NCI-H146 treated with DMSO at 0.1 percent for 48 hours (cell line): ENCODE measurements around the gene DLGAP3.
"Not testable (repeated sequence)": the region's sequence is repeated elsewhere in the genome, so short reads cannot be mapped to it uniquely, and the experiment has no call there.

Experiments used
- DNase-seq: peaks from one replicate; lab custom pipeline; 2025; ENCODE audit not compliant: unreplicated experiment; lab: John Stamatoyannopoulos, UW

DLGAP3 gene

DNA sequence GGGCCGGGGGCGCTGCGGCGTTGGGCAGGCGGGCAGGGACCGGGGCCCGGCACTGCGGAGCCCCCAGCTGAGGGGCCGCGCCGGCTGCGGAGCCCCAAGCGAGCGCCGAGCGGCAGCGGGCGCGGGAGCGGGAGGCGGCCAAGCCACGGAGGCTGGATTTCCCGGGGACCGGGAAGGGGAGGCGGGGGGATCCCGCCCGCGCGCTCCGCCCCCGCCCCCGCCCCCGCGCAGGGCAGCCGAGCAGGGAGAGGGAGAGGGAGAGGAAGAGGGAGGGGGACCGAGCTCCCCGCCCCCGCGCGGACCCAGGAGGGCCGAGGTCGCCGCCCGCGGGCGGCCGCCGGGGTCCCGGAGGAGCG is at the start of gene DLGAP3:
DLGAP3 (minus strand) TSS at position 154 of the 356 bp plus-strand sequence. CDS start 24,267 bp downstream, outside the sequence.
- peak; percentile 1 for DNase-seq

GRCh38 chr1:34978921-34979320 is 49.5 kb upstream of the DLGAP3 start:
- no peak for DNase-seq

DNA sequence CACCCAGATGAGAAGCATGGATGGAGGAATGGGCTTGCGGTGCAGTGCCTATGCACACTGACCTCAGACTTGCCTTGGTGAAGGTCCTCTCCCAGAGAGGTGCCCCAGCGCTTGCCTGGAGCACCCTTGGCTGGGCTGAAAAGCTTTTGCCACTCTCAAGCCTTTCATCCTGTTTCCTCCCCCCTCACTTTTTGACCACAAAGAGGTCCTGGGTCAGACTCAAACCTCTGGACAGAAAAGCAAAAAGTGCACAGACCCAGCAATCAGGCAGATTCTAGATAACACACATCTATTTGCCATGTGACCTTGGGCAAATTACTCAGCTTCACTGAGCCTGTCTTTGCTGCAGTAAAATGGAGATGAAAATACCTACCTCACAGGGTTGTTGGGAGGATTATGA is 48.4 kb upstream of the DLGAP3 start:
- no peak for DNase-seq

DNA sequence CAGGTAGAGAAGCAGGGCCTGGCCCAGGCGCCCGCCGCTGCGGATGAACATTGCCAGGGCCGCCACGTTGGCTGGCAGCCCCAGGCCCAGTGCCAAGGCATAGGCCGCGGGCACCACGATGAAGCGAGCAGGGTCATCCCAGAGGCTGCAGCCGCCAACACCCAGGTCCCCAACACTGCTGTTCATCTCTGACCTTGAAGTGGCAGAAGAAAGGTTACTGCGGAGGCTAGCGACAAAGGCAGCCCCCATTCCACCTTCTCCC is 47.7 kb upstream of the DLGAP3 start:
- DNase-seq, result no peak

GRCh38 chr1:34976384-34977209 is 47.1 kb upstream of the DLGAP3 start:
- DNase-seq, result no peak

DNA sequence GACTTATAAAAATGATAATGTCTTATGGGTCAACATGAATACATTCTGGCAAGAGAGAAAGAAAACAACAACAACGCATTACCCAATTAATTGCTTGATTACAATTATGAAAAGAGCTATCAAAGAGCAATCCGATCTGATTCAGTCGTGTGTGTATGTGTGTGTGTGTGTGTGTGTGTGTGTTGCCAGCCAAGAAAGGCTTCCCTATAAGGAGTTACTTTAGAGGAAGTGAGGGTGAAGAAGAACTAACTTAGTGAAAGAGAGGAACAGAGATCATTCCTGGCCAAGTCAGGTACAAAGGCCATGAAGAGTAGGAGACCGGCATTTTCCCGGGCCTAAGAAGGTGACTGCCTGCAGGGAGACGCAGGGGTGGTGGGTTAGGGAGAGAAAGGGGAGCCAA is 46.3 kb upstream of the DLGAP3 start:
- DNase-seq, result no peak

- no peak for DNase-seq
These were observed 45.9 kb upstream of the DLGAP3 start for GRCh38 chr1:34975338-34975737.

GRCh38 chr1:34974626-34975025 is 45.2 kb upstream of the DLGAP3 start:
- DNase-seq, result no peak

DNA sequence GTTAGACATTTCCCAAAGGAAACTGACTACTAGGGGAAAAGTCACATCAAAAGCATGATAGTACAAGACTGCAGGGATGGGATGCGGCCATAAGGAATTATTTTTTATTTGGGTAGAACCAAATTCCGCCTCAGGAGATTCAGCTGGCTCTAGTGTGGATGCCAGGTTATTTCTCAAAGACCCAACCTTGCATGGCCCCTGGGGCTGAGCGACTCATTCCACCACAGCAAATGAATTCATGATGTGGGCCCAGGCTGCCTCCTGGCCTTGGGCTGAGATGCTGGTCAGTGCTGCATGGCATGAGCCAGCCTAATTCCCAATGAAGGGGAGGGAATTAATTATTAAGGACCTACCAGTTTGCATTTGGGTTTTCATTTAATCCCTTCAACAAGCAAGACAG is 43.9 kb upstream of the DLGAP3 start:
- DNase-seq, result no peak

- DNase-seq, result peak; percentile 32
These were observed 41.4 kb upstream of the DLGAP3 start for GRCh38 chr1:34970829-34971228.

DNA sequence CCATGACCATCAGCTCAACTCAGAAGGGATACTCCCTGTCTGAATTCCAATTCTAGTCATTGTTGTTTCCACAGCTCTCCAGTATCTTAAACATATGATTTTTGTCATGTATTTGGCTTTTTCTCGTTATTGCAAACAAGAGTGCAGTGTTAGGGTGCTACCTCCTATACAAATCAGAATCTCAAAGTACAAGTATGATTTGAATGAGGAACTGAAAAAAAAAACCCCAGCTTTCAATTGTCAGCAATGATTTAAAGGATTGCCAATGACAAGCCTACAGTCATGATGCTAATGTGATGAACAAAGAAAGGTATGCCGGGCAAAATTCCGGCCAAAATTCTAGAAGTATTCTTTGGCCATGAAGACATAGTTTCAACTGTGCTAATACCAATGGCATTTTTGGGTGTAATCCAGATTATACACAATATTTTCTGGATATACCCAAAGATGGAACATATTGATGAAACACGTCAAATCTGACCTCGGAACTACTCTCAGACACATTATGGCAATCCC is 40.8 kb upstream of the DLGAP3 start:
- DNase-seq, result no peak

DNA sequence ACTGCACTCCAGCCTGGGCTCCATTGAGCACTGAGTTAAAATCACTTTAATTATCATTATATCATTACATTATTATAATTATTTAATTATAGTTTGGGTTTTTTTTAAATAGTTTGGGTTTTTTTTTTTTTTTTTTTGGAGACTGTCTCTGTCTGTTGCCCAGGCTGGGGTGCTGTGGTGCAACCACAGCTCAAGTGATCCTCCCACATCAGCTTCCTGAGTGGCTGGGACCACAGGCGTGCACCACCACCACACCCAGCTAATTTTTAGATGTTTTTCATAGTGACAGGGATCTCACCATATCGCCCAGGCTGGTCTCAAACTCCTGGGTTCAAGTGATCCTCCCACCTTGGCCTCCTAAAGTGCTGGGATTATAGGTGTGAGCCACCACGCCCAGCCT is 38.8 kb upstream of the DLGAP3 start:
- not testable (repeated sequence) for DNase-seq

GRCh38 chr1:34967672-34968071 is 38.2 kb upstream of the DLGAP3 start:
- not testable (repeated sequence) for DNase-seq

- DNase-seq, result no peak
These were observed 36.1 kb upstream of the DLGAP3 start for GRCh38 chr1:34965597-34965996.

DNA sequence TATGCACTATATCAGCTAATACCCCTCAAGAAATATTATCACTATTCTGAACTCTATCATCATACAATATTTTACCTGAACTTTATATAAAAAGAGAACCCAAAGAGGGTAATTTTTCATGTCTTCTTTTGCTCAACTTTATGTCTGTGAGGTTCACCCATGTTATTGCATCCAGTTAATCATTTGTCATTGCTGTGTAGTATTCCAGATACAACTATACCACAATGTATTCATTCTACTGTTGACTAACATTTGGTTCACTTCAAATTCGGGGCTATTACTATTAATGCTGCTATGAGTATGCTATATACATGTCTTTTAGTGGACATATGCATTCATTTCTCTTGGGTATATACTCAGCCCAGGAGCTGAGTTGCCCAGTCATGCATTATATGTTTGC is 21.0 kb upstream of the DLGAP3 start:
- no peak for DNase-seq

DNA sequence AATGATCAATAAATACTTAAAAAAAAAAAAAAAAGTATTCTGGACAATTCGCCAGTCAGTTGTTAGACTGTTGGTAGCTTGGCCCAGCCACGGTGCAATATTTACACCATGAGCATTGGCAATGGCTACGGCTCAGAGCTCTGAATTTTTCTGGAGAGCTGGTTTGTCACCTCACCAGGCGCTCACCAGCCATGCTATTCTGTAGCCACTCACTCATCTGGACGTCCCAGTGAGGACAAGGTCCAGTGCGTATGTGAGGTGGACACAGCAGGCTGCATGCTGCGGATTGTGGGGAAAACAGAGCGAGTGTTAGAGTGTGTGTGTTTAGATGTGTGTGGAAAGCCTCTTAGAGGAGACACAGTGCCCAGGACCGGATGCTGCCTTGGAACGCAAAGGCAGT is 19.3 kb upstream of the DLGAP3 start:
- not testable (repeated sequence) for DNase-seq

DNA sequence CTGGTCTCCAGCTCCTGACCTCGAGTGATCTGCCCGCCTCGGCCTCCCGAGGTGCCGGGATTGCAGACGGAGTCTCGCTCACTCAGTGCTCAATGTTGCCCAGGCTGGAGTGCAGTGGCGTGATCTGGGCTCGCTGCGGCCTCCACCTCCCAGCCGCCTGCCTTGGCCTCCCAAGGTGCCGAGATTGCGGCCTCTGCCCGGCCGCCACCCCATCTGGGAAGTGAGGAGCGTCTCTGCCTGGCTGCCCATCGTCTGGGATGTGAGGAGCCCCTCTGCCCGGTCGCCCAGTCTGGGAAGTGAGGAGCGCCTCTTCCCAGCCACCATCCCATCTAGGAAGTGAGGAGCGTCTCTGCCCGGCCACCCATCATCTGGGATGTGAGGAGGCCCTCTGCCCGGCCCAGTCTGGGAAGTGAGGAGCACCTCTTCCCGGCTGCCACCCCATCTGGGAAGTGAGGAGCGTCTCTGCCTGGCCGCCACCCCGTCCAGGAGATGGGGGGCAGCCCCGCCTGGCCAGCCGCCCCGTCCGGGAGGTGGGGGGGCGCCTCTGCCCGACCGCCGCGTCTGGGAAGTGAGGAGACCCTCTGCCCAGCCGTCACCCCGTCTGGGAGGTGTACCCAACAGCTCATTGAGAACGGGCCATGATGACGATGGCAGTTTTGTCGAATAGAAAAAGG is 18.3 kb upstream of the DLGAP3 start:
- not testable (repeated sequence) for DNase-seq

DNA sequence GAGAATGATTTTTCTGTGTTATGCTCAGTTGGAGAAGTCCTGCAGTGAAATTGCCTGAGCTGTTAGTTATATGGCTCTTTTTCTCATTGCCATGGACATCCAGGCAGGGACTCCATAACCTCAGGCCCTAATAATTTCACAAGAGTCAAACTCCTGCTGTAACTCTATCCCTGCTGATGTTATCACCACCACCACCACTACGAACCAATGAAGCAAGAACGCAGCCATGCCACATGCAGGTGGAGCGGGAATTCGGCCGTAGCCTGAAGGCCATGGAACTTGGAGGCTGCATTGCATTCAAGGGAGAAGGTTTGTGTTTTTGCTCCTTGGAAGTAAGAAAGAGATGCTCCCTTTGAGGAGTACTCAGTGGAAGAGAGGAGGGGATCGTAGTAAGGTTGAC is 16.8 kb upstream of the DLGAP3 start:
- no peak for DNase-seq

GRCh38 chr1:34941798-34942197 is 12.3 kb upstream of the DLGAP3 start:
- not testable (repeated sequence) for DNase-seq

DNA sequence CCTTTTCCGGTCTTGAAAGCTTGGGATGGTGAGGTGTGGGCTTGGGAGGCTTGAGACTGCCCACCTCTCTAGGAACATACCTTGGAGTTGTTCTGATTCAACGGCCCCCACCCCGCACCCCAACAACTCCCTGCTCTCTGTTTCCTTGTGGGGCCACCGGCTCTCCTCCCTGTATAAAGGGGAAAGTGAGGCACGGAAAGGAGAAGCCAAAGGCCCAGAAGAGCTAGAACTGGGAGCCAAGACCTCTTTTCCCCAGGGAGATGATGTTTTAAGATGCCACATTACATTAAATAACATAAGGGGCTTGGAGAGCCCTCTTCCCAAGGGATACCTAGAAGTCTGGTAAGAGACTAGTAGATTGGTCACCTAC is 1.2 kb upstream of the DLGAP3 start:
- no peak for DNase-seq

GRCh38 chr1:34929853-34930701 is 627 bp upstream of the DLGAP3 start:
- no peak for DNase-seq
